Measurements from ENCODE around the gene GPM6B.
"Not testable (repeated sequence)": the region's sequence is repeated elsewhere in the genome, so short reads cannot be mapped to it uniquely, and the experiment has no call there.

GPM6B gene

DNA sequence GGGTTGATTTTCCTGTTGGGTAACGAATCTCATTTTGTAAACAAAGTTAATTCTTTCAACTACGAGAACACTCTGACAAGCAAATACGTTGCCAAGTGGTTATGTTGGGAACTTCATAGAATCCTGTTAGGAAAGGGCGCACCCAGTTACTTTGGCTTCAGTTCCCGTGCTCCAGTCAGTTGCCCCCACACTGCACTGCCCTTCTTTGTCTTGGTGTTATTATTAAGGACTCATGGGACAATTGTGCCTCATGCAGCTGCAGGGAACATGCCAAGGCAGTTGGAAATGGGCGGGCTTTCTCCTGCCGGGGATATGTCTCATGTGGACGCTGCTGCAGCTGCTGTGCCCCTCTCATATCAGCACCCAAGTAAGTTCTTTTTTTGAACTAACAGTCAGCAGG, 53.4 kb downstream of the GPM6B start:
- DNase-seq = no peak

DNA sequence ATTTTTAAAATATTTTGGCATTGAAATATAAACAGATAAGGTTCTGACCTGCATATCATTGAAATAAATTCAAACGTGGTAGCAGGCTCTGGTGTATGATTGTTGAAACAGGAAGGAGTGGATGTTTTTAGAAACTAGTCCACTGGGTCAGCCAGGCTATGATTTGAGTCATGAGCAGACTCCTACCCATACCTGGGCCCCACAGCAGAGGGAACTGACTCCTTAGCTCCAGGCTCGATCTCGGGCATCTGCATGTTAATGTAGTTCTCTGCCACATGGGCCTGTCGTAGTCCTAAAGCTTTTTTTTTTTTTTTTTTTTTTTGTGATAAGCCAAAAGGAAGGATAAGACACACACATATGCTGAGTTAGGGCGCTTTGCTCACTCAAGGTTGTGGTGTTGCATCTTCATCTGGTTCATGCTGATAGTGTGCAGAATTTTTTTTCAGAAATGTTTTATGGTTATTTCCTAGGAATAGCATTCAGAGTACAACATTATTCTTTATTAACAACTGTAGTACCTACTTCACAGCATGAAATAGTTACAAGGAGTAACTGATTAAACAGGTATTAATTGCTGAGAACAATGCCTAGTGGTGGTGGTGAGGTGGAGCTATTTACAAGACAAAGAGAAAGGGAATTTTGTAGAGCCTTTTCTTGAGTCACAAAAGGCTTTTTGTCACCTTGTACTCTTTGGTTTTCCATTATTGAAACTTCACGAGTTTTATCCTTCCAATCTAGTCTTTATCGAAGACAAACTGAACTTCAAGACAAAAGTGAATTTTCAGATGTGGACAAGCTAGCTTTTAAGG, 55.1 kb downstream of the GPM6B start:
- DNase-seq = peak; percentile 9 to 32

DNA sequence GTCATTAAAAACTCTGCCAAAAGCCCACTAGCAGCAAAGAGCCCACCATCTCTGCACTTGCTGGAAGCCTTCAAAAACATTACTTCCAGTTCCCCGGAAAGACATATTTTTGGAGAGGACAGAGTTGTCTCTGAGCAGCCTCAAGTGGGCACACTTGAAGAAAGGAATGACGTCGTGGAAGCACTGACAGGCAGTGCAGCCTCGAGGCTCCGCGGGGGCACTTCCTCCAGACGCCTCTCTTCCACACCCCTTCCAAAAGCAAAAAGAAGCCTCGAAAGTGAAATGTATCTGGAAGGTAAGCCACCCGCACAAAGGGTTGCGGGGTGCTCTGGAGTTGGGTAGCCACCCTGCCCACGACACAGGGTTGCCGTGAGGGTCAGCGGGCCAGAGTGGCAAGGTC, 56.5 kb downstream of the GPM6B start:
- peak in 1 of 2 donors; percentile 41 for DNase-seq

DNA sequence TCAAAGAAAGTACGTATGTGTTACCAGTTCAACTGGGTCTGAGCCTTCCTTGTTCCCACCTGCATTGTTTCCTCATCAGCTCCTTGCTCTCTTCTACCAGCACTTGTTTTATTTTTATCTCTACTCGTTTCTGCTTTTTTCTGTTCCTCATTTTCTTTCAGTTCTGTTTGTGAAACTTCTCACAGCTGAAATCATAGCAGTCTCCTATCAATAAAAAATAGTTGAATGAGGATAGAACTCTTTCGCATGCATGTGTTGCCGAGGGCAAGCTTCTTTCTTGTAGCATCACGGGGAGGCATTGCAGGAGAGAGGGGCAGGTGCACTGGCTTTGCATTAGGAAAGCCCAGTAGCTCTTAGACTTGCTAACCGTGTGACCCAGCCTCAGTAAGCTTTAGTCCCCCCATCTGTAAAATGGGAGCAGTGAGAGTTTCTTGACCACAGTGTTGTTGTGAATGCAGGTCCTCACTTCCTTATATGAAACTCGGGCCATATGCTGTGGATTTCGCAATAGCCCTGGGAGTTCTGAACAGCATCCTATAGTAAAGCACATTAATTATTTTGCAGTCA, 57.7 kb downstream of the GPM6B start:
- peak; percentile 45 to 50 for DNase-seq

DNA sequence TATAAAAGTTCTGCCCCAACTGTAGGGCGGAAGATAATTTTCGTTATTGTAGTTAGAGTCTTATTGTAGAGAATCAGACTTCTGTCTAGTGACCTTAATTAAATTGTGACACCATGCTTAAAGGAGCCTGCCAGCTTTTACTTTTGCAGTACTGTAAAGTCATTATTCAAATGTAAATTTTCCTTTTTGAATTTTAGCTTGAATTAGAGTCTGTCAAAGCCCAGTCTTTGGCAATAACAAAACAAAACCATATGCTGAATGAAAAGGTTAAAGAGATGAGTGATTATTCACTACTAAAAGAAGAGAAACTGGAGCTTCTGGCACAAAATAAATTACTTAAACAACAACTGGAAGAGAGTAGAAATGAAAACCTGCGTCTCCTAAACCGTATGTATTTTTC, 60.5 kb downstream of the GPM6B start:
- no peak for DNase-seq

DNA sequence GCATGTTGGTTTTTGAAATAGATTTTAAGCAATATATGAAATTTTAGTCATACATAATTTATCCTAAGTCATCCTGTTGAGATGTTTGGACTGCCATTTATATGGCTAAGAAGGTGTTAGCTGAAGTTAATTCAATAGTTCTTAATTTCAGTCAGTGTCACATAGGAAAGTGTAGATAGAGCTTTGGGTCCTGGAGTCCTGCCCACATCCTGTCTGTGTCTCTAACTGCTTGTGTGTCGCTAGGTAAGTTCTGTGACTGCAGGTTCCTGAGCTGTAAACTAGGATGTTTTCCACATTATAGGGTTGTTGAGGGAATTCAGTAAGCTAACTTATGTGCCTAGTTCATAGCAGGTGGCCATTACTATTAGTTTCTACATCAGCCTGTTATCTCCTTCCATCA, 61.6 kb downstream of the GPM6B start:
- no peak for DNase-seq

DNA sequence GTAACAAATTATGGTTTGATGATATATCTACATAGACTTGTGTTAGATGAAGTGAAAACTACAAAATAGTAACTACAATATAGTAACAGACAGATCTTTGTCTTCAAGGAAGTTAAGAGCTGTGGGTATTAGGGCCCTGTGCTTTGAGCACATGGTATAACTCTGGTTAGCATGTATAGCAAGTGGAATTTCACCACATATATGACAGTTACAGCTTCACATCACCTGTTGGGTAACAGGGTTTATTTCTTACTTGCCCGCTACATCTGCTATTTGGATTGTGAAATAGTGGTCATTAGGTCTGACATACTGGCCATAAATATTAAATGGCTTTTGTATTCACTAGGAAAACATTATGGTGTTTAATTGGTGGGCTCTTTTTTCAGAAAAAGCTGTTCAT, 62.1 kb downstream of the GPM6B start:
- DNase-seq = peak; percentile 36 to 59

DNA sequence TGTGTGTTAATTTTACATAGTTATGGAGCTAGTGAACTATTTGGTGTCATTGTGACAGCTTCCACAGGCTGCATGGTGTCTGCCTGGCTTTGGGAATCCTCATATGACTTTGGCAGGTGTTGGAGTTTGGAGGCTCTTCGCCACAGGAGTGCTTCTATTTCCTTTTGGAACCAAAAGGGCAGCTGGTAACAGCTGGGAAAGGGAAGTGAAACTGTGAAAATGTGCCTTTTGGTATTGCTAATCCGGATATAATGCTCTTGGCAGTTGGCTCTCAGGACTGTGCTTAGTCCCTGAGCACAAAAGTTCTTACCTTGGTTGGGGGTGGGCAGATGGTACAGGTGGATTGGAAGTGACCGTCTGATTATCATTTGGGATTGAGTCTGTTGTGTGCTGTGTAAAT, 64.2 kb downstream of the GPM6B start:
- DNase-seq = peak; percentile 54 to 55

DNA sequence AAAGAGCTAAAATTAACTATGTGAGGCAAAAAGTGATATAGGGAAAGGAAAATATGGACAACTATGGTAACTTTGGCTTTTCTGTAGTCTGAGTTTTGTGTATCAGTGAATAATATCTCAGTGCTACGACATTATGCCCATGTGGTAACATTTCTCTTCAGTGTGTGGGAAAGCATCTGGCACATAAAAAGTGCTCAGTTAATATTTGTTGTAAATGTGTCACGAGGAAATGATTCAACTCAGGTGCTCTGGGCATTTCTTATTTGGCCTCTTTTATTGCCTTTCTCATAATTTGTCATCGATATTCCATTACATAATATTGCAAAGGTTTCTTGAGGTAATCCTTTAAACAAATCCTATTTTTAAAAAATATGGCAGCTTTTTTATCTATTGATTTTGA, 64.8 kb downstream of the GPM6B start:
- no peak for DNase-seq

DNA sequence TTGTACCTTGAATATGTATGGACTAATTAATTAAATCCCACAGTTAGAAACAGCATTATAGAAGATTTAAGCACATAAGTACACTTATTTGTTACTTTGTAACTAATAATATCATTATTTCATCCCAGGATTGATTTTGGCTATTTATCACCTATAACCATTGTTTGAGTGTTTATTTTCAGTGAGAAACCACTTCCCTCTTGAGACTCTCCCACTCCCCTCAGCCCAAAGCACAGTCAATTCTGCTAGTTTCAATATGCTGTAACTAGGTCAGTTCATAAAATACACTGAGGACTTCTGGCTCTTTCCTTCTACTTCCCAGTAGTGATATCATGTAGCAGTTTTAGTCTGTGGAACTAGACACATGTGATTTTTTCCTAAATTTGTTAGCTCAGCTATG, 66.1 kb downstream of the GPM6B start:
- peak in 1 of 2 donors; percentile 31 for DNase-seq

DNA sequence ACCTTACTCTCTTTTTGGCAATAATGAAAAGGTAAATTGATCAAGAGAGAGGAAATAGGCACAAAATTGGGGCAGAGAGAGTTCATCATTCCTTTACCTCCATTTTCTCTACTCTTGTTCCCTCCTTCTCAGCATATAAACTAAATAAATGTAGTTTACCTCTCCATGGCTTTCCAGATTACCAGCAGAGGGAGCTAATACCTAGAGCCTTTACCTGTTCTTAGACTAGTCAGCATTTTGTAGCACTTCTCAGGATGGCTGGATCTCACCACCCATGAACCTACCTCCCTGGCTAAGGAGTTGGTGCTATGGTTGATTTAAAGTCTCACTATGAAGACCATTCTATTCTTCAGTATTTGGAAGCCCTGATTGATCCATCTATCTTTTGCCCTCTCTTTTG, 66.7 kb downstream of the GPM6B start:
- DNase-seq = peak; percentile 26 to 27

DNA sequence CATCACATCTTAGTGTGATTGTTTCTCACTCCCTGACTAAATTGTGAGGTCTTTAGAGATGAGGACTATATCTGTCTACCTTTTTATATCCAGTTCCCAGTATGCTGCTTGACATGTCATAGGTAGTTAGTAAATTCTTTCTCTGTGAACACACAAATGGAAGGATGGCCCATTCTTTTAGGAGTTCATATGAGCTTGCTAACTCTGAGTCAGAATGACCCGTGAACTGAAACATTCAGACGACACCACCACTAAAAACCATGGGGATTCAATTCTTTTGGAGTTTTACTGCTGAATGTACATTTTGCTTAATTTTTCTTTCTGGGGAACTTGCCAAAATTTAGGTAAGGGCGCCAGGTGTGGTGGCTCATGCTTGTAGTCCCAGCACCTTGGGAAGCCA, 68.4 kb downstream of the GPM6B start:
- DNase-seq = no peak

DNA sequence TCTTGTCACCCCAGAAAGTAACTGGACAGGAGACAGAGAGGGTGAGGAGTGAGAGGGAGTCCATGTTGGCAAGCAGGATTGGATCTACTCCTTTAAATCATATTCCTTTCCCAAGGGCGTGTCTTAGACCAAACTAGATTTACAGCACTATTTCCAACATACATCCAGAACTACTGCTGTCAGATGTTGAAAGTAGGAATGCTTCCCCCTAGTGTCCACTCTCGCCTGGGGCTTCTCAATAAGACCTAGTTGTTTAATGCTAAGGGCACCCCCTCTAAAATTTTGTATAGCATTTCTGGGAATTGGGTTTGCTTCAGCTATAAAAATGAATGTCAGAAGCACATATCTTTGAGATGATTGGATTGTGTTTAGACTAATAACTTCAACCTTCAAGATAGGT, 69.1 kb downstream of the GPM6B start:
- peak; percentile 45 to 47 for DNase-seq

DNA sequence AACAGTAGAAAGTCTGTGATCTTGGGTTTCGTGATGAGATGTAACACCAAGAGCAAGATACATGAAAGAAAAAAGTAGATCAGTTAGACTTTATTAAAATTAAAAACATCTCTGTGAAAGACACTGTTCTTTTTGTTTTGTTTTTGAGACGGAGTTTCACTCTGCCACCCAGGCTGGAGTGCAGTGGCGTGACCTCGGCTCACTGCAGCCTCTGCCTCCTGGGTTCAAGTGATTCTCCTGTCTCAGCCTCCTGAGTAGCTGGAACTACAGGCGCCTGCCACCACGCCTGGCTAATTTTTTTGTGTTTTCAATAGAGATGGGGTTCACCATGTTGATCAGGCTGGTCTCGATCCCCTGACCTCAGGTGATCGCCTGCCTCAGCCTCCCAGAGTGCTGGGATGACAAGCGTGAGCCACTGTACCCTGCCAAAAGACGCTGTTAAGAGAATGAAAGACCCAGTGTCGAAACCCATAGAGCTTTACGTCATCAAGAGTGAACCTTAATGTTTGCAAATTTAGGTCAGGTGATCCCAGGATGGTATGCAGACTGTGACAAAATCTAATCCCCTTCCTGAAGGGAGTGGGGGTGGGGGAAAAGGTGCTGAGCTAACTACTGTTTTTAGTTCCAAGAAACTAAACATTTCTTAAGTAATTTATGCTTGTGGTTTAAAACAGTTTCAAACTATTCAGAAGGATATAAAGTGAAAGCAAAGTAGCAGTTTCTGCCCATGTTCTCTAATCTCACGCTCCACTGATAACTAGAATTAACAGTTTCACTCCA, 74.3 kb downstream of the GPM6B start:
- peak; percentile 13 to 29 for DNase-seq

DNA sequence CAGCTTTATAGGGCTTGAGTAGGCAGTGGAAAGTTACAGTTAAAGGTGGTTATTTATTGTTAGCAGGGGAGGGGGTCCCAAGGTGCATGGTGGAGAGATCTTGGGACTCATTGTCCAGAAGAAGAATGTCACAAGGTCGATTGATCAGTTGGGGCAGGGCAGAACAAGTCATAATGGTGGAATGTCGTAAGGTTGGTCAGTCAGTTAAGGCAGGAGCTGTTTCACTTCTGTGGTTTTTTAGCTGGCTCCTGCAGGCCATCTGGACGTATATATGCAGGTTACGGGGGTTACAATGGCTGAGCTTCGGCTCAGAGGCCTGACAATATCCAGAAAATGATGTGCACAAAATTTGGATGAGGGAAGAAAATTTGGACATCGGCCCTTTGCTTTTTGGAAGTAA, 75.2 kb downstream of the GPM6B start:
- DNase-seq = no peak

DNA sequence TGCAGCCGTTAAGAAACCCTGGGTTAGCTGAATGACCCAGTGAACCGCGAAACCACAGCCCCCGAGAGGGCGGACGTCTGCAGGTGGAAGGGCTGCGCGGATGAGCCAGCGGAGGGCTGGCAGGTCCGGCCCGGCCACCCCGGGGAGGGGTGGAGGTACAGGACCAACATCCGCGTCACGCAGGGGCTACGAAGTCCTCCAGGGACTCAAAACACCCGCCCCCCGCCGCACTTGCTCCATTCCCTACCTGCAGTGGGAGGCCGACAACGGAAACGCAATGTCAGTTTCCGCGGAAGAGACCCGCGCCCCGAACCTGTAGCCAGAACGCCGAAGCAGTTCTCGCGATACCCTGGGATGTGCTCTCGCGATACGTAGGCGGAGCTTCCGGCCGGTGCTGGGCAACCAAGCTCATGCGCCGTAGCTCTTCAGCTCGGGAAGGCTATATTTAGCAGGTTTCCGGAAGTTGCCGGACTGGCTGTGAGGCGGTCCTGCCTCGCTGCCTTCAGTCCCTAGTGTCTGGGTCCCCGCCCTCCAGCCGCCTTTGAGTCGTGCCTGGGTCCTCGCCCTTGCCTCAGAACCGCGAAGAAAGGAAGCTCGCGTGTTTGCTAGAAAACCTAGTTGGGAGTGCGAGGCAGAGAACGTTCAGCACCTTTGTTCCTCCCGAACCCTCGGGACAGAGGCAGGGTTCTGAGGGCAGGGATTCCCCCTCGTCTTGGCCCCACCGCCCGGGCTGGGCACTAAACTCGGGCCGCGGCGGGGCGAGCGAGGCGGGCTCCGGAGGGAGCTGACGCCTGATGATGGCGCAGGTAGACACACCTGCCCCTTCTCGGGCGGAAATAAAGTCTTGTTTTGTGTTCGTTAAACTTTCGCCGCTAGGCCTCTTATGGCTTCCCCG, 82.4 kb downstream of the GPM6B start, which contains the start of the genes OFD1 and TRAPPC2:
OFD1 (plus strand) TSS at position 471 of the 895 bp plus-strand sequence; CDS start at position 795, 324 bp downstream.
TRAPPC2 (minus strand) TSS at position 343 of the 895 bp plus-strand sequence. CDS start 14,657 bp downstream, outside the sequence.
- DNase-seq = peak; percentile 93 to 96

DNA sequence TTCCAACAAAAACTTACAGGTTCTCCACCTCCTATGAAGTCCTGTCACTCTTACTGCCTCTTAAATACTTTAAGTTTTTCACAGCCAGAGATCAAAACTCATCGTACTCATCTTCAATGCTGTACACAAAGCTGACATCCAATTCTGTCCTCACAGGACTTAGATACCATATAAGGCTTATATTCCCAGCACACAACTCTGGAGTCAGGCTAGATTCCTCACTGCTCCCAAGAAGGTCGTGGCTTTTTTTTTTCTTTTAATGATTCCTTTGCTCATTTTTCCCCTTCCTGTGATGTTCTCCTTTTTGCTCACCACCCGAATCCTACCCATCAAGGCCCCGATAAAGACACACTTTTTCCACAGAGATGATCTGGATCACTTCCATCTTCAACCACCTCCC, 83.4 kb downstream of the GPM6B start:
- no peak for DNase-seq

DNA sequence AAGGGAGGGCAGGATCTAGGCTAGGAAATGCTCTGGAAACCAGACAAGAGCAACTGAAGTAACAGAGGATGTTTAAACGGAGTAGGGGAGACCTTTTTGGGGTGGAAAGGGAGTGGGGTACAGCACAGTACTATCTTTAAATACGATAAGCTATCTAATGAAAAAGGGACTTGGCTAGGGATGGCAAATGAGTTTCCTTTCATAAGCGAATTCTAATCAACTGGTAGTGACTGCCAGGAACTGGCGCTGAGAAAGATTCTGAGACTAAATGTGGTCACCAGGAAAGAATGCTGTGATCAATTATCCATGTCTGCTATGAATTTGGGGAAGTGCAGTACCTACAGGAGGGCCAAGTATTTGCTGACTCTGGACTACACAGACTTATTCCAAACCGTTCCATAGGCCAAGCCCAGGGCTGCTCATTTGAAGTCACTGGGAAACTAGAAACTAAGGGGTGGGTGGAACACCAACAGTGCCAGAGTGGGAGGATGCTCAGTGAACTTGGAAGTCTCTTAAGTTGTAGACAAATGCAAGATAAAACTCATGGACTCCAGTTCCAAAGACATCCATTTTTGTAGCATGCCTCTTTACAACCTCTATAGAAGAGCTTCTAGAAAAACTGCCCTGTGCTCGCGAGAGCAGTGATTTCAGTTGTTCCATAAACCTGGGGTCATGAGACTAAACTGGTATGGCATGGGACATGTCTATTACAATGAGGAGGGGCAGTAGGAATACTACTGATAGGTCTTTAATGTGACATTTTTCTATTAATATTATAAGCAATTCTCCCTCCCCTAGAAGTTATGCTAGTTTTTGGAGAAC, 84.4 kb downstream of the GPM6B start:
- DNase-seq = no peak

DNA sequence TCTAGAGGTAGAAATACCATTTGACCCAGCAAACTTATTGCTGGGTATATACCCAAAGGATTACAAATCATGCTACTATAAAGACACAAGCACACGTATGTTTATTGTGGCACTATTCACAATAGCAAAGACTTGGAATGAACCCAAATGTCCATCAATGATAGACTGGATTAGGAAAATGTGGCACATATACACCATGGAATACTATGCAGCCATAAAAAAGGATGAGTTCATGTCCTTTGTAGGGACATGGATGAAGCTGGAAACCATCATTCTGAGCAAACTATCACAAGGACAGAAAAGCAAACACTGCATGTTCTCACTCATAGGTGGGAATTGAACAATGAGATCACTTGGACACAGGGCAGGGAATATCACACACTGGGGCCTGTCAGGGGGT, 86.4 kb downstream of the GPM6B start:
- DNase-seq = not testable (repeated sequence)

DNA sequence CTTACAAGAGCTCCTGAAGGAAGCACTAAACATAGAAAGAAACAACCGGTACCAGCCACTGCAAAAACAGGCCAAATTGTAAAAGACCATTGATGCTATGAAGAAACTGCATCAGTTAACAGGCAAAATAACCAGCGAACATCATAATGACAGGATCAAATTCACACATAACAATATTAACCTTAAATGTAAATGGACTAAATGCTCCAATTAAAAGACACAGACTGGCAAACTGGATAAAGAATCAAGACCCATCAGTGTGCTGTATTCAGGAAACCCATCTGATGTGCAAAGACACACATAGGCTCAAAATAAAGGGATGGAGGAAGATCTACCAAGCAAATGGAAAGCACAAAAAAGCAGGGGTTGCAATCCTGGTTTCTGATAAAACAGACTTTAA, 90.3 kb downstream of the GPM6B start:
- DNase-seq = not testable (repeated sequence)

DNA sequence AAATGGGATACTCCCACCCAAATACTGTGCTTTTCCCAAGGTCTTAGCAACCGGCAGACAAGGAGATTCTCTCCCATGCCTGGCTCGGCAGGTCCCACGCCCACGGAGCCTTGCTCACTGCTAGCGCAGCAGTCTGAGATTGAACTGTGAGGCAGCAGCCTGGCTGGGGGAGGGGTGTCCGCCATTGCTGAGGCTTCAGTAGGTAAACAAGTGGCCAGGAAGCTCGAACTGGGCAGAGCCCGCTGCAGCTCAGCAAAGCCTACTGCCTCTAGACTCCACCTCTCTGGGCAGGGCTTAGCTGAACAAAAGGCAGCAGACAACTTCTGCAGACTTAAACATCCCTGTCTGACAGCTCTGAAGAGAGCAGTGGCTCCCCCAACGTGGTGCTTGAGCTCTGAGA, 92.0 kb downstream of the GPM6B start:
- not testable (repeated sequence) for DNase-seq

Data from inflammatory macrophage (primary cell).